ENCODE measurements around the gene HNRNPUL1. TPM values are rescaled to one million over a fixed set of nuclear protein-coding genes. Genes with fewer than 3 reads are reported as not detected.

Gene HNRNPUL1
- total and polyA plus RNA-seq, 2 donors (not counting 1 experiment from before 2014, with no cell fraction given): 60.7 to 273 TPM

DNA sequence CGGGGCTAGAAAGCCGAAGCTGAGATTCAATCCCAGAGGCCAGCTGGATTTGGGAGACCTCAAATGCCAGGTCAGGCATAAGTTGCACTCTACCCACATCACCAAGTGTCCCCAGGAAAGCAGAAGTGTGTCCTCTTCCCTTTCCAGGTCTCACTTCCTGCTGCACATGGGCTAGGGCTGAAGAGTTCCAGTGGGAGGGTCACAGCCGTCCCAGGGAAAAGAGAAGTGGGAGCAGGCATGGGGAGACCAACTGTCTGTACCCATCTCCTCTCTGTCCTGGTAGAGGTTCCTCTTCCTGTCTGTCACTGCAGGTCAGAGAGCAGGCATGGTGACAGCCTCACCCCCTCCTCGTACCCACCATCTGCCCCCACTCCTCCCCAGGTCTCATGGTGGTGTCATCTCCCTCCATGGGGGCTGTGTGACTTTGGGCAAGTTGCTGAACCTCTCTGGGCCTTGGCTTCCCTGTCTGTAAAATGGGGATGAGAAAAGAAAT, 30.4 kb upstream of the HNRNPUL1 start:
- Histone ChIP-seq H3K9ac (ENCODE audit: low read length) (no peak overlapping the region), H3K9me3 (ENCODE audit: control extremely low read depth in 1 of 3, control insufficient read depth in 2 of 3, insufficient read depth in 1 of 3, low read length in 2 of 3) (no peaks in the 10 kb centered on the region), H3K79me2 (ENCODE audit: control insufficient read depth, insufficient read depth, low read length) (no peaks in the 10 kb centered on the region), H3K4me1 (ENCODE audit: control insufficient read depth in 2 of 2, insufficient read depth in 2 of 2, low read length in 2 of 2) (no peaks in the 10 kb centered on the region), H3K4me3 (ENCODE audit: control extremely low read depth in 1 of 5, extremely low read depth in 1 of 5, insufficient read depth in 1 of 5, low read depth in 2 of 5, low read length in 4 of 5) (no peak overlapping the region), H3K27ac (ENCODE audit: low read length in 2 of 2) (no peak overlapping the region), H3K4me2 (replicated peaks; ENCODE audit: low read depth, low read length, poor library complexity, severe bottlenecking) (no peak overlapping the region), H3K36me3 (replicated peaks in 1 of 2; ENCODE audit: control extremely low read depth in 1 of 2, control insufficient read depth in 1 of 2, extremely low read depth in 1 of 2, insufficient read depth in 2 of 2, low read length in 1 of 2) (no peaks in the 10 kb centered on the region), H3K27me3 (replicated peaks in 1 of 4; ENCODE audit: control extremely low read depth in 1 of 4, control insufficient read depth in 3 of 4, insufficient read depth in 4 of 4, low read length in 3 of 4) (peaks cover 0 to 18% (median 6%) of the 10 kb centered on the region in 4 experiments), H2AFZ (ENCODE audit: insufficient read depth, low read depth, low read length, poor library complexity, severe bottlenecking) (no peak overlapping the region), H4K20me1 (ENCODE audit: control insufficient read depth, insufficient read depth, low read length, poor library complexity, severe bottlenecking) (no peaks in the 10 kb centered on the region)
- Mint-ChIP-seq H3K27ac (no peak overlapping the region), H3K9me3 (ENCODE audit: insufficient read depth) (no peaks in the 10 kb centered on the region), H3K27me3 (peaks cover 4% of the 10 kb centered on the region), H3K4me3 (no peak overlapping the region), H3K4me1 (no peaks in the 10 kb centered on the region)
- POLR2A ChIA-PET: no interaction called here
- CTCF ChIA-PET: no interaction called here
- 41% methylated on average over 3 of the region's 4 CpGs for WGBS (ENCODE audit: insufficient coverage)
- ATAC-seq (ENCODE audit: low read depth) (no peak), DNase-seq (no peak)
- intact Hi-C loops (cut with micrococcal nuclease): no loop called here
- no peak for TF ChIP-seq EZH2 (IDR thresholded peaks at IDR 0.05; ENCODE audit: borderline replicate concordance, insufficient read depth, low read depth, low read length, poor library complexity, severe bottlenecking)
- TF ChIP-seq CTCF (IDR thresholded peaks at IDR 0.05): no peak

DNA sequence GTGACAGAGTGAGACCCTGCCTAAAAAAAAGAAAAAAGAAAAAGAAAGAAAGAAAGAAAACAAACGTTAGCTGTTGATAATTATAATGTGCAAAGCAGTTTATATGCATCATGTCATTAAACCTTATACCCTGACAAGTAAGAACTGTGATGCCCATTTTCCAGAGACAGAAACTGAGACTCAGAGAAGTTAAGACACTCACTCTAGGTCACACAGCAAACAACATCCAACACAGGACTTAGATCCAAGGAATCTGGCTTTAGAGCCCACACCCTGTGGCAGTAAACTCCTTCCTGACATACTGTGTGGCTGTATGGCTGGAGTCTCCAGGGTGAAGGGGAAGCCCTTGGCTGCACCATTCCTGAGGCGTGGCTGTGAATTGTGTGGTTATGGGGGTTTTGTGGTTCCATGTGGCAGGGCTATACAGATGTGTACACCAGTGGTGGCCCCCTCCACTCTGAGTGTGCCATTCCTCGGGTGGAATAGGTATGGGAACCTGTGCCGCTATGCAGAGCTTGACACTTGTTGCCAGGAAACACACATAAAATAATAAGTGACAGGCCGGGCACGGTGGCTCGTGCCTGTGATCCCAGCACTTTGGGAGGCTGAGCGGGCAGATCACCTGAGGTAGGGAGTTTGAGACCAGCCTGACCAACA, 29.5 kb upstream of the HNRNPUL1 start:
- no peak for TF ChIP-seq CTCF (IDR thresholded peaks at IDR 0.05)
- no peak for TF ChIP-seq EZH2 (IDR thresholded peaks at IDR 0.05; ENCODE audit: borderline replicate concordance, insufficient read depth, low read depth, low read length, poor library complexity, severe bottlenecking)
- Mint-ChIP-seq H3K27me3 (peaks cover 4% of the 10 kb centered on the region), H3K4me3 (no peak overlapping the region), H3K27ac (no peak overlapping the region), H3K4me1 (no peaks in the 10 kb centered on the region), H3K9me3 (ENCODE audit: insufficient read depth) (no peaks in the 10 kb centered on the region)
- WGBS (ENCODE audit: insufficient coverage): 83% methylated on average over 5 of the region's 8 CpGs
- DNase-seq (no peak), ATAC-seq (ENCODE audit: low read depth) (no peak)
- H4K20me1 ChIP-seq (ENCODE audit: control insufficient read depth, insufficient read depth, low read length, poor library complexity, severe bottlenecking): no peaks in the 10 kb centered on the region
- H3K4me3 ChIP-seq (ENCODE audit: control extremely low read depth in 1 of 5, extremely low read depth in 1 of 5, insufficient read depth in 1 of 5, low read depth in 2 of 5, low read length in 4 of 5): no peak overlapping the region
- CTCF ChIA-PET: no interaction called here
- POLR2A ChIA-PET: no interaction called here
- no peaks in the 10 kb centered on the region for H3K9me3 ChIP-seq (ENCODE audit: control extremely low read depth in 1 of 3, control insufficient read depth in 2 of 3, insufficient read depth in 1 of 3, low read length in 2 of 3)
- H3K9ac ChIP-seq (ENCODE audit: low read length): no peak overlapping the region
- H3K27ac ChIP-seq (ENCODE audit: low read length in 2 of 2): no peak overlapping the region
- H3K27me3 ChIP-seq (replicated peaks in 1 of 4; ENCODE audit: control extremely low read depth in 1 of 4, control insufficient read depth in 3 of 4, insufficient read depth in 4 of 4, low read length in 3 of 4): peaks cover 0 to 16% (median 4%) of the 10 kb centered on the region in 4 experiments
- H3K4me2 ChIP-seq (replicated peaks; ENCODE audit: low read depth, low read length, poor library complexity, severe bottlenecking): no peak overlapping the region
- no peak overlapping the region for H2AFZ ChIP-seq (ENCODE audit: insufficient read depth, low read depth, low read length, poor library complexity, severe bottlenecking)
- intact Hi-C loops (cut with micrococcal nuclease): no loop called here
- no peaks in the 10 kb centered on the region for H3K79me2 ChIP-seq (ENCODE audit: control insufficient read depth, insufficient read depth, low read length)
- H3K4me1 ChIP-seq (ENCODE audit: control insufficient read depth in 2 of 2, insufficient read depth in 2 of 2, low read length in 2 of 2): no peaks in the 10 kb centered on the region
- H3K36me3 ChIP-seq (replicated peaks in 1 of 2; ENCODE audit: control extremely low read depth in 1 of 2, control insufficient read depth in 1 of 2, extremely low read depth in 1 of 2, insufficient read depth in 2 of 2, low read length in 1 of 2): no peaks in the 10 kb centered on the region

Data from B cell (primary cell).